HAP-1 (cell line): Measurements from ENCODE around the gene HENMT1.
A peak's percentile ranks its signal among the peaks of the same experiment; 100 is the strongest.

Source experiments
- DNase-seq, 2 experiments: peaks; one replicate each; pipeline ENCODE4 v3.0.0-alpha.2; 2016 to 2020; ENCODE audit warnings: low spot score in 2 of 2
- H3K27me3 ChIP-seq: fragments of 250-450 bp; sonication (Bioruptor Pico); 2 replicates; pipeline ENCODE4 v1.5.1; 2020; ENCODE audit warnings: low read depth, mild to moderate bottlenecking, moderate library complexity
- H3K36me3 ChIP-seq: fragments of 250-450 bp; sonication (Bioruptor Pico); replicated peaks from 2 replicates; pipeline ENCODE4 v1.5.1; 2020; ENCODE audit warnings: mild to moderate bottlenecking
- H3K4me1 ChIP-seq: fragments of 250-450 bp; sonication (Bioruptor Pico); 2 replicates; pipeline ENCODE4 v1.5.1; 2020; ENCODE audit warnings: mild to moderate bottlenecking
- H3K4me3 ChIP-seq: fragments of 250-450 bp; sonication (Bioruptor Pico); 2 replicates; pipeline ENCODE4 v1.5.1; 2020; ENCODE audit warnings: mild to moderate bottlenecking, moderate library complexity
- H3K9me3 ChIP-seq: fragments of 250-450 bp; sonication (Bioruptor Pico); 2 replicates; pipeline ENCODE4 v1.5.1; 2020; ENCODE audit warnings: mild to moderate bottlenecking, moderate library complexity
- in situ Hi-C: fragments of 300-500 bp; cut with MboI; formaldehyde crosslinking; loops from 3 replicates; pipeline ENCODE4 v1.14.3; 2020; ENCODE audit warnings: low sequenced_read_pairs, inconsistent platforms, mixed read lengths

HENMT1 gene

GRCh38 chr1:108628665-108629064, 32.2 kb downstream of the HENMT1 start:
- Histone ChIP-seq H3K9me3 (no peaks in the 10 kb centered on the region), H3K27me3 (no peaks in the 10 kb centered on the region), H3K36me3 (peaks cover 4% of the 10 kb centered on the region; the same call in 1 of the 2 replicates), H3K4me3 (no peak overlapping the region), H3K4me1 (peaks cover 8% of the 10 kb centered on the region)
- no peak for DNase-seq
- in situ Hi-C loops = no loop called here

DNA sequence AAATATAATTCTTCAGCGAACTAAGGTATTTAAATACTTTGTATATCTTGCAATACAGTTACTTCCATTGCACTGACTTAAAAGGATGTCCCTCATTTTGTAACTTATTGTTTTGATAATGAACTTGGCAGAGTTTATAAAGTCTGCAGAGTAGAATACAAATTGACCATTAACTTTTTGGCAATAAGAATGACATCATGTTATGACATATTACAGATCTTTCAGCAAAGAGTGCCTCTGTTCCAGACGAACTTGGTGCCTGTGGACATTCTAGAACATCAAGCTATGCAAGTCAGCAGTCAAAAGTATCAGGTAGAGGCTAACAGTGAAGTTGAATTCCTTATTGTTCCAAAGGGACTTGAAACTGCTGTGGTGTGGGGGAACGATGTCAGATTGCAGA, 32.9 kb downstream of the HENMT1 start:
- Histone ChIP-seq H3K36me3 (peaks cover 4% of the 10 kb centered on the region; the same call in 1 of the 2 replicates), H3K9me3 (no peaks in the 10 kb centered on the region), H3K4me3 (no peak overlapping the region), H3K27me3 (no peaks in the 10 kb centered on the region), H3K4me1 (peaks cover 8% of the 10 kb centered on the region)
- DNase-seq = no peak
- in situ Hi-C loops = no loop called here

- H3K4me1 ChIP-seq = peaks cover 8% of the 10 kb centered on the region
- no peak overlapping the region for H3K4me3 ChIP-seq
- peaks cover 4% of the 10 kb centered on the region; the same call in 1 of the 2 replicates for H3K36me3 ChIP-seq
- in situ Hi-C loops = no loop called here
- H3K9me3 ChIP-seq = no peaks in the 10 kb centered on the region
- peak in 1 of 2 experiments; percentile 21 for DNase-seq
- H3K27me3 ChIP-seq = no peaks in the 10 kb centered on the region
Observed at GRCh38 chr1:108627256-108627655, 33.6 kb downstream of the HENMT1 start.

DNA sequence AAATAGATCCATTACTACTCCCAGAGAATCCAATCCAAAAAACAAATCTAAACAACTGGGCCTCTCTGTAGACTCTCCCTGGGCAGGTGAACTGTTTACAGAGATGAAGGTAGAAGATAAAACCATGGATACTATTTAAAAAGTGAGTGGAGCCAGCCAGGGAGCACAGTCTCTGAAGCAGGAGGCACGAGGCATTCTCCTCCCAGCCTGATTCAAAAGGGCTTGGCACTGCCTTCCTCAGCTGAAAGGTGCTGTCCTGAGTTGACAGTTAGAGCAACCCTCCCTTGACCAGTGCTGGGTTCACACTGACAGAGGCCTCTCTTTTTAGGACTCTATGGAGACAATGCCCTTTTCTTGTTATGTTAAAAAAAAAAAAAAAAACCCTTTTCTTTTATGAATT, 36.8 kb downstream of the HENMT1 start:
- Histone ChIP-seq H3K4me1 (peaks cover 8% of the 10 kb centered on the region), H3K9me3 (no peaks in the 10 kb centered on the region), H3K36me3 (no peaks in the 10 kb centered on the region), H3K4me3 (no peak overlapping the region), H3K27me3 (no peaks in the 10 kb centered on the region)
- in situ Hi-C loops = no loop called here
- DNase-seq = peak; percentile 15 to 34

DNA sequence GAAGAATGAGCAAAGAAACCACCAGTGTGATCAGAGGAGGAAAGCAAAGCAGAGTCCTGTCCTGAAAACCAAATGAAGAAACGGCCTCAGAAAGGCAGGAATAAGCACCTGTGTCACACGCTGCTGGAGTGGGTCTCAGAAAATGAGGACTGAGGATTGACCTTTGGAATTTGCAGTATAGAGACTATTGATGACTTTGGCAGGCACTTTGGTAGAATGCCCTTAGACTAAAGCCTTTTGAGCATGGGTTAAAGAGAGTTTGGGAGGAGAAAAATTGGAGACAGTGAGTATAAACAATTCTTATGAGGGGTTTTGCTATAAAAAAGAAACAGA, 43.2 kb downstream of the HENMT1 start:
- no peak for DNase-seq
- Histone ChIP-seq H3K4me1 (no peaks in the 10 kb centered on the region), H3K4me3 (no peak overlapping the region), H3K36me3 (no peaks in the 10 kb centered on the region), H3K9me3 (no peaks in the 10 kb centered on the region), H3K27me3 (no peaks in the 10 kb centered on the region)
- in situ Hi-C loops = no loop called here

DNA sequence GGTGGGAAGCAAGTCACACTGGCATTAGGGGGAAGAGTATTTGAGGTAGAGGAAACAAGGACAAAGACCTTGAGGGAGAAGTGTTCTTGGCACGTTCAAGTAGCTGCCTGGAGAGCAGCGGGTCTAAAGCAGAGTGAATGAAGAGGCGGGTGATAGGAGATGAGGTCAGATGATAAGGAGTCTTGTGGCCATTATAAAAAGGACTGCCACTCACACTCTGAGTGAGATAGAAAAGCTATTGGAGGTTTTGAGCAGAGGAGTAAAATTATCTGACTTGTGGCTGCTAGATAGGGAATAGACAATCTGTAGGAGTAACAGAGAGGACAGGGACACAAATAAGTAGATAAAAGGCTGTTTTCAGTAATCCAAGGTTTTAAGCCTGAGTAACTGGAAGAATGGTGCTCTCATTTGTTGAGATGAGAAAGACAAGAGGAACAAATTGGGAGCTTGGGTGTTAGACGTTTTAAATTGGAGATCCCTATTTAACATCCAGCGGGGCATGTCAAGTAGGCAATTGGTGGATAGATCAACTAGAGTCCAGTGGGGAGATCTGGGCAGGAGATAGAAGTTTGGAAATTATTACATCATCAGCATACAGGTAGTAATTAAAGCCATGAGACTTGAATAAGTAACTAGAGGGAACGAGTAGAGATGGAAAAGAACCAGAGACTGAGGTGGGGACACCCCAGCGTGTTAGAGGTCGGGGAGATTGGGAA, 43.7 kb downstream of the HENMT1 start:
- H3K27me3 ChIP-seq = no peaks in the 10 kb centered on the region
- peaks cover 4% of the 10 kb centered on the region for H3K36me3 ChIP-seq
- in situ Hi-C loops = no loop called here

GRCh38 chr1:108615544-108615943, 45.3 kb downstream of the HENMT1 start:
- Histone ChIP-seq H3K36me3 (peaks cover 6% of the 10 kb centered on the region), H3K4me1 (no peaks in the 10 kb centered on the region), H3K27me3 (no peaks in the 10 kb centered on the region), H3K9me3 (no peaks in the 10 kb centered on the region), H3K4me3 (no peak overlapping the region)
- no peak for DNase-seq
- in situ Hi-C loops = no loop called here

More for the DNA sequence above, 43.7 kb downstream of the HENMT1 start:
- no peak overlapping the region for H3K4me3 ChIP-seq
- no peak for DNase-seq
- H3K9me3 ChIP-seq = no peaks in the 10 kb centered on the region
- H3K4me1 ChIP-seq = no peaks in the 10 kb centered on the region

DNA sequence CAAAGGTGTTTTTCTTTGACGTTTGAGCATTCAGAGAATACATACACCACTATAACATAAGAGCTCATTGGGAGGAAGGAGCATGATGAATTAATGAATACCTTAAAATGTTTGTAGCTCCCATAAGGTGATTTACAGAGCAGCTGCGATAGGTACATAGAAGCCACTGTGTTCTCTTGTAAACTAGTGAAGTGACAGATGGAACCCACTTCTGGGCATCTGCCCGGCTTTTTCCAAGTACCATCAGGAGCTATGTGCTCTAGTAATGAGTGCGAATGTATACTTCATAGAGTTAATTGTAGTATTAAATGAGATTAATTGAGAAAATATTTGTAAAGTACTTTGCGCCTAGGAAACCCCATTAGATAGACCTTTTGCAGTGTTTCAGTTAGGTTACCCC, 48.4 kb downstream of the HENMT1 start:
- DNase-seq = no peak
- no peaks in the 10 kb centered on the region for H3K27me3 ChIP-seq
- no peaks in the 10 kb centered on the region for H3K9me3 ChIP-seq
- in situ Hi-C loops = no loop called here
- H3K4me1 ChIP-seq = peaks cover 11% of the 10 kb centered on the region
- peaks cover 6% of the 10 kb centered on the region for H3K36me3 ChIP-seq
- no peak overlapping the region for H3K4me3 ChIP-seq

GRCh38 chr1:108611984-108612383, 48.9 kb downstream of the HENMT1 start:
- Histone ChIP-seq H3K9me3 (no peaks in the 10 kb centered on the region), H3K4me3 (no peak overlapping the region), H3K4me1 (peaks cover 11% of the 10 kb centered on the region), H3K27me3 (no peaks in the 10 kb centered on the region), H3K36me3 (peaks cover 6% of the 10 kb centered on the region)
- in situ Hi-C loops = no loop called here
- no peak for DNase-seq

DNA sequence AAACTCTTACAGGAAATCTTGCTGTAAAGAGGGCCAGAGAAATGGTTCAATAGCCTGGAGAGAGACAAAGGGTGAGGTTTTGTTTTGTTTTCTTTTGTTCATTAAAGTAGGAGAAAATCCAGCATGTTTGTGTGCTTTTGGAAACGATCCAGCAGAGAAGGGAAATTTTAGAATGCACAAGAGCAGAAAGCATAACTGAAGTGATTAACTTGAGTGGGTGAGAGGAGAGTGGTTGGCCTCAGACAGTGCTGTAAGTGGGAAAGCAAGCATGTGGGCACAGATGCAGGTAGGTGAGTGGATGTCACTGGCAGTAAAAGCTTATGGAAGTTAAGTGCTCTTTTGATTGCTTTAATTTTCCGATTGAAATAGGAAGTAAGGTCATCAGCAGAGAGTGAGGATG, 50.8 kb downstream of the HENMT1 start:
- DNase-seq = peak; percentile 21 to 61
- Histone ChIP-seq H3K9me3 (no peaks in the 10 kb centered on the region), H3K27me3 (no peaks in the 10 kb centered on the region), H3K36me3 (peaks cover 6% of the 10 kb centered on the region), H3K4me1 (peaks cover 11% of the 10 kb centered on the region), H3K4me3 (no peak overlapping the region)
- in situ Hi-C loops = no loop called here

DNA sequence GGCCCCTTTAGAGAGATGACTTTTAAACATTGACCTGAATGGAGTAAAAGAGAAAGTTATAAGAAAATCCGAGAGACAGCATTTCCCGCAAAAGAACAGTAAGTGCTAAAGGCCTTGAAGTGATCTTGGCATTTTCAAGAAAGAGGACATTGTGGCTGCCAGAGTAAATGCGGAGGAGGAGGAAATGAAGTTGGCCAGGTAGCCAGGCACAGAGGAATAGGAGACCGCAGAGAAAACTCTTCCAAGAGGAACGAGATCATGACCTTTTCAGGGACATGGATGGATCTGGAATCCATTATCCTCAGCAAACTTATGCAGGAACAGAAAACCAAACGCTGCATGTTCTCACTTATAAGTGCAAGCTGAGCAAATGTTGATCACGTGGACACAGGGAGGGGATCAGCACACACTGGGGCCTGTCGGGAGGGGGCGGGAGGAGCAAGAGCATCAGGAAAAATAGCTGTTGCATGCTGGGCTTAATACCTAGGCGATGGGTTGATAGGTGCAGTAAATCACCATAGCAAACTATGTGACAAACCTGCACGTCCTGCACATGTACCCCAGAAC, 51.3 kb downstream of the HENMT1 start:
- Histone ChIP-seq H3K27me3 (no peaks in the 10 kb centered on the region), H3K36me3 (peaks cover 6% of the 10 kb centered on the region), H3K4me3 (no peak overlapping the region), H3K9me3 (no peaks in the 10 kb centered on the region), H3K4me1 (peaks cover 11% of the 10 kb centered on the region)
- in situ Hi-C loops = no loop called here
- DNase-seq = peak in 1 of 2 experiments; percentile 70

DNA sequence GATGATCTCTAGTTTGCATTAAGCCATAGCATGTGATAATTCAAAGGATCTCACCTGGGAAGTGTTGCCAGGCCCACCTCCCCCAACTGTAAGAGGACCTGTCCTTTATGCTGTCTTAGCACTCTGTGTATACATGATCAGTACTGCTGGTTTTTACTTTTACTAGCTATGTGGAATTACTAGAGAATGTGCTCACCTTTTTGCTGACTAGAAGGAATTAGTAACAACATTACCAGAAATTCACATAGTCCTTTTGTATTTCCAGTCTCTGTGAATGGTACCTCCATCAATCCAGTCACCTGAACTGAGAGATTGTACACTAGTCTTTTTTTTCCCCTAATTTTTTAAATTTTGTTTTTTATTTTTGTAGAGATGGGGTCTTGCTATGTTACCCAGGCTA, 54.4 kb downstream of the HENMT1 start:
- no peaks in the 10 kb centered on the region for H3K27me3 ChIP-seq
- H3K36me3 ChIP-seq = no peaks in the 10 kb centered on the region
- in situ Hi-C loops = no loop called here
- peaks cover 11% of the 10 kb centered on the region for H3K4me1 ChIP-seq
- no peak overlapping the region for H3K4me3 ChIP-seq
- DNase-seq = no peak
- no peaks in the 10 kb centered on the region for H3K9me3 ChIP-seq

DNA sequence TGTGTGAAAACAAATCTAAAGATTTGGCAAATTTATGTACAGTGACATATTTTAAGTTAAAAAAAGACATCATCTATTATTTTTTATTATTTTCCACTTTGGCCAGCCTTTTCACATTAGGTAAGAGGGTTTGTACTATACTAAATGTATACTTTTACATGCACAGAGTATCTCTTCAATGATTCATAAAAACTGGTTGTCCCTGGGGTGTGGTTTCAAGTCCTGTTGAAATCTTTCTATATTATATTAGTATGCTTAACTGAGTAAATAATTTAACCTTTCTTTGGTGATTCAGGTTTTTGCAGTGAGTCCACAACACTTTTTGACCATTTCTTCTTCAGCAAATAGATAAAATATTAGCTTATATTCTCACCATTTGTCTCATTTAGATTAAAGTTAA, 55.3 kb downstream of the HENMT1 start:
- in situ Hi-C loops = no loop called here
- H3K27me3 ChIP-seq = no peaks in the 10 kb centered on the region
- H3K4me1 ChIP-seq = peaks cover 11% of the 10 kb centered on the region
- no peak overlapping the region for H3K4me3 ChIP-seq
- no peaks in the 10 kb centered on the region for H3K9me3 ChIP-seq
- no peaks in the 10 kb centered on the region for H3K36me3 ChIP-seq
- no peak for DNase-seq

DNA sequence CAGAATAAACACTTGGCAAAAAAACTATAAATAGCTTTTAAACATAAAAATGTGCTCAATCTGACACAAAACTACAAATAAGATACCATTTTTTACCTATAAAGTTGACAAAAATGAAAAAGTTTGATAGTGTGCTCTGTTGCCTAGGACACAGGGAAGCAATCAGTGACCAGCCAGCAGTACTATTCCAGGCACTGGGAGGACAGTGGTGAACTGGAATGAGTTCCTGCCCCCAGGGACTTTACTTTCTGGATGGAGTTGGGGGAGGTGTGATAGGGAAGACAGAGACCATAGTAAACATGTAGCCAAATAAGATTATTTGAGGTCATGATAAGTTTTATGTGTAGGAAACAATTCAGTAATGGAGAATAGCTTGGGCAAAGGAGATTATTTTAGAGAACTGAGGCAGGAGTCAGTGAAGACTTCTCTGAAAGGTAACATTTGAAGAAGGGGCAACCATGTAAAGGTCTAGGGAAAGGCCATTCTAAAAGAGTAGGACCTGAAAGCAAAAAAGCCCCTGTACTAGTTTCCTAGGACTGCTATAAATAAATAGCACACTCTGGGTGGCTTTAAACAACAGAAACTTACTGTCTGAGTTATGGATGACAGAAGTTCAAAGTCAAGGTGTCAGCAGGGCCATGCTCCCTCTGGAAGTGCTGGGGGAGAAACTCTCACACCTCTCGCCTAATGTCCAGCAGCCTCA, 59.0 kb downstream of the HENMT1 start:
- Histone ChIP-seq H3K4me3 (no peak overlapping the region), H3K27me3 (no peaks in the 10 kb centered on the region), H3K36me3 (no peaks in the 10 kb centered on the region), H3K9me3 (no peaks in the 10 kb centered on the region), H3K4me1 (no peaks in the 10 kb centered on the region)
- in situ Hi-C loops = no loop called here
- DNase-seq = no peak
